Common myeloid progenitor, CD34-positive (primary cell): Measurements from ENCODE around the gene MIAT.
A peak's percentile ranks its signal among the peaks of the same experiment; 100 is the strongest.
"Not testable (repeated sequence)": the region's sequence is repeated elsewhere in the genome, so short reads cannot be mapped to it uniquely, and the experiment has no call there.

ENCODE experiments used
- CTCF ChIA-PET: fragments of 350-600 bp; sonication (Branson Sonifier 250); formaldehyde crosslinking; loops from one replicate; lab custom pipeline; 2021; ENCODE audit warnings: antibody characterized with exemption; lab: Charles Lee
- POLR2A ChIA-PET: fragments of 350-600 bp; sonication (Branson Sonifier 250); formaldehyde crosslinking; loops from one replicate; lab custom pipeline; 2021; ENCODE audit warnings: antibody characterized with exemption; lab: Charles Lee
- DNase-seq, 3 donors: peaks; one replicate each; pipeline versions ENCODE4 v3.0.0 to v3.0.0-alpha.2; 2013
- H3K27ac ChIP-seq, 2 experiments: 1 replicate in 1 of 2; 2 replicates in 1 of 2; pipeline ENCODE4 v1.7.0; 2013; ENCODE audit warnings: inconsistent platforms in 2 of 2, low read length in 2 of 2, mild to moderate bottlenecking in 2 of 2, low read depth in 1 of 2, moderate library complexity in 1 of 2; ENCODE audit not compliant: severe bottlenecking in 2 of 2, insufficient read depth in 1 of 2, poor library complexity in 1 of 2
- H3K27me3 ChIP-seq, 5 experiments: replicated peaks in 2 of 5; 1 replicate in 3 of 5; 2 replicates in 2 of 5; pipeline versions ENCODE4 v1.6.1 to v1.7.0; 2013; ENCODE audit warnings: low read length in 4 of 5, mild to moderate bottlenecking in 2 of 5, moderate library complexity in 2 of 5, inconsistent platforms in 1 of 5; ENCODE audit not compliant: insufficient read depth in 5 of 5, control insufficient read depth in 4 of 5
- H3K36me3 ChIP-seq, 4 experiments: 1 replicate in 2 of 4; 2 replicates in 2 of 4; pipeline versions ENCODE4 v1.6.1 to v1.7.0; 2013; ENCODE audit warnings: low read length in 3 of 4, control low read depth in 1 of 4, mild to moderate bottlenecking in 1 of 4; ENCODE audit not compliant: control insufficient read depth in 4 of 4, insufficient read depth in 4 of 4
- H3K4me1 ChIP-seq, 4 experiments: 1 replicate in 3 of 4; 2 replicates in 1 of 4; pipeline versions ENCODE4 v1.6.1 to v1.7.1; 2013; ENCODE audit warnings: low read length in 3 of 4, mild to moderate bottlenecking in 3 of 4, control low read depth in 1 of 4, inconsistent platforms in 1 of 4, moderate library complexity in 1 of 4; ENCODE audit not compliant: control insufficient read depth in 4 of 4, insufficient read depth in 4 of 4; ENCODE audit errors: control extremely low read depth in 1 of 4
- H3K4me3 ChIP-seq, 7 experiments: 1 replicate in 4 of 7; 2 replicates in 3 of 7; pipeline versions ENCODE4 v1.5.1 to v1.7.0; 2013; ENCODE audit warnings: mild to moderate bottlenecking in 7 of 7, low read length in 6 of 7, moderate library complexity in 6 of 7, inconsistent platforms in 2 of 7, low read depth in 2 of 7, control low read depth in 1 of 7; ENCODE audit not compliant: insufficient read depth in 4 of 7, control insufficient read depth in 1 of 7; ENCODE audit errors: extremely low read depth in 1 of 7
- H3K9me3 ChIP-seq, 5 experiments: 1 replicate in 4 of 5; 2 replicates in 1 of 5; pipeline versions ENCODE4 v1.6.1 to v1.7.1; 2013; ENCODE audit warnings: low read length in 4 of 5, mild to moderate bottlenecking in 2 of 5, inconsistent platforms in 1 of 5, low read depth in 1 of 5, moderate library complexity in 1 of 5; ENCODE audit not compliant: control insufficient read depth in 4 of 5, insufficient read depth in 2 of 5; ENCODE audit errors: control extremely low read depth in 1 of 5
- WGBS: methylation state at CpG from one replicate; pipeline ENCODE4 v1.1.5; 2013; ENCODE audit not compliant: insufficient coverage; 5-methylcytosine and 5-hydroxymethylcytosine counted together

The MIAT gene

GRCh38 chr22:26613753-26614152 lies 43.6 kb upstream of the MIAT start:
- WGBS, result 23% methylated on average over 6 of the region's 10 CpGs
- H3K4me3 ChIP-seq, POLR2A ChIA-PET, H3K27ac ChIP-seq, DNase-seq, H3K9me3 ChIP-seq, H3K36me3 ChIP-seq, H3K27me3 ChIP-seq, CTCF ChIA-PET: not testable (repeated sequence)
- peaks cover 4 to 37% (median 30%) of the 10 kb centered on the region in 4 experiments for H3K4me1 ChIP-seq

DNA sequence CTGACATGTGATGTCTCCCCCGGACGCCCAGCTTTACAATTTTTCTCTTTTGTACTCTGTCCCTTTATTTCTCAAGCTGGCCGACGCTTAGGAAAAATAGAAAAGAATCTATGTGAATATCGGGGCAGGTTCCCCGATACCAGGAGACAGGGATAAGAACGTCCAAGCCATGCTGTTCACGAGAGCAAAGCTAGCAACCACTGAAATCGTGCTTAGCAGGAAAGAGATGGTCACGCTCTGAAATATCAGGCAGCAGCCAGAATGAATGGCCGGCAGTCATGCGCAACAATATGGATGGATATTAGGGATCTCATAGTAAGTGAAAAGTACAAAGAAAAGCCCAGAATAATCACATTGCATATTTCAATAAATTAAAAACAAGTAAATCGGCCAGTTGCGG lies 43.1 kb upstream of the MIAT start:
- ChIA-PET POLR2A (no interaction called here), CTCF (no interaction called here)
- Histone ChIP-seq H3K36me3 (no peaks in the 10 kb centered on the region), H3K4me1 (peaks cover 4 to 43% (median 31%) of the 10 kb centered on the region in 4 experiments), H3K27me3 (no peaks in the 10 kb centered on the region), H3K27ac (no peak overlapping the region), H3K4me3 (no peak overlapping the region), H3K9me3 (no peaks in the 10 kb centered on the region)
- no peak for DNase-seq
- 95% methylated on average over 9 of the region's 14 CpGs for WGBS

DNA sequence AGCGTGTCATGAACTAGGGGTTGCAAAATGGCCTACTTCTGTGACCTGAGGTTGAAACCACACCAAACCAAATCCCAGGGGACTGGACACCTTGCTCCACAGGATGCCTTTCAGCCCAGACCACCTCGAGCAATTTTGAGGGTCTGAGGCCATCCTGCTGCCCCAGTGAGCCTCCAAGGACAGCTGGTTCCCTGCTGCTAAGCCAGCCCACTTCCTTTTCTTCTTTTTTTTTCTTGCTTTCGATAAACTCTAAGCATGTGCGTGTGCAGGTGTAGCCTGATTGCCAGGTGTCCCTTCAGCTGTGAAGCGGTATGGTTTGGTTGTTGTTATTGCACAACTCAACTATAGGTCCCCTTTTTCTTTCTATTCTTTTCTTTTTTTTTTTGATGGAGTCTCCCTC lies 42.2 kb upstream of the MIAT start:
- DNase-seq, result peak in 2 of 3 donors; percentile 66 to 68
- 13% methylated on average over 1 of the region's 5 CpGs for WGBS
- ChIA-PET POLR2A (interaction anchor here (0.6 kb wide), 1 partner anchor 10 kb away, joined by 4 read pairs; no protein-coding TSS in a partner anchor), CTCF (no interaction called here)
- Histone ChIP-seq H3K9me3 (no peaks in the 10 kb centered on the region), H3K27ac (no peak overlapping the region), H3K4me3 (no peak overlapping the region), H3K36me3 (no peaks in the 10 kb centered on the region), H3K27me3 (no peaks in the 10 kb centered on the region), H3K4me1 (peaks cover 4 to 49% (median 37%) of the 10 kb centered on the region in 4 experiments)

- 87% methylated on average over 11 of the region's 11 CpGs for WGBS
- no peak for DNase-seq
- Histone ChIP-seq H3K4me1 (peaks cover 4 to 49% (median 37%) of the 10 kb centered on the region in 4 experiments), H3K36me3 (no peaks in the 10 kb centered on the region), H3K4me3 (no peak overlapping the region), H3K27me3 (no peaks in the 10 kb centered on the region), H3K27ac (no peak overlapping the region), H3K9me3 (no peaks in the 10 kb centered on the region)
- POLR2A ChIA-PET, result no interaction called here
- CTCF ChIA-PET, result interaction anchor here (1.3 to 2.7 kb wide), 2 partner anchors 10 to 15 kb away, joined by 3 to 10 read pairs; no protein-coding TSS in a partner anchor
Observed at GRCh38 chr22:26615830-26616435, 41.5 kb upstream of the MIAT start.

GRCh38 chr22:26616650-26617049 lies 40.7 kb upstream of the MIAT start:
- Histone ChIP-seq H3K36me3 (no peaks in the 10 kb centered on the region), H3K27me3 (no peaks in the 10 kb centered on the region), H3K4me3 (no peak overlapping the region), H3K9me3 (no peaks in the 10 kb centered on the region), H3K27ac (no peak overlapping the region), H3K4me1 (peaks cover 4 to 49% (median 37%) of the 10 kb centered on the region in 4 experiments)
- 94% methylated on average over 2 of the region's 2 CpGs for WGBS
- CTCF ChIA-PET, result interaction anchor here (0.6 to 2.7 kb wide), 3 partner anchors 10 to 25 kb away, joined by 3 to 10 read pairs (median 3); no protein-coding TSS in a partner anchor
- no peak for DNase-seq
- POLR2A ChIA-PET, result no interaction called here

- H3K27ac ChIP-seq, result peak within 1 kb of the TSS in 1 of 2 experiments; percentile 52
- DNase-seq, result peak; percentile 11 to 77 (median 62)
- no peaks in the 10 kb centered on the region for H3K36me3 ChIP-seq
- H3K27me3 ChIP-seq, result no peaks in the 10 kb centered on the region
- WGBS, result 57% methylated on average over 5 of the region's 7 CpGs
- POLR2A ChIA-PET, result no interaction called here
- H3K9me3 ChIP-seq, result no peaks in the 10 kb centered on the region
- CTCF ChIA-PET, result interaction anchor here (1.3 to 2.7 kb wide), 2 partner anchors 11 to 14 kb away, joined by 3 to 10 read pairs; no protein-coding TSS in a partner anchor
- H3K4me3 ChIP-seq, result no peak within 1 kb of the TSS
- H3K4me1 ChIP-seq, result peaks cover 4 to 49% (median 37%) of the 10 kb centered on the region in 4 experiments
Observed at GRCh38 chr22:26617271-26618199, 39.9 kb upstream of the MIAT start, which contains the start of gene CRYBB1. TSS of gene CRYBB1 (minus strand) at chr22:26618027. CDS start at chr22:26616319, 1,708 bp downstream.
